Measurements from ENCODE around the gene TUBGCP2. TPM values are rescaled to one million over a fixed set of nuclear protein-coding genes. Genes with fewer than 3 reads are reported as not detected.

The TUBGCP2 gene
- total RNA-seq, 1 donor from 2014 or later, result 56.2 TPM

DNA sequence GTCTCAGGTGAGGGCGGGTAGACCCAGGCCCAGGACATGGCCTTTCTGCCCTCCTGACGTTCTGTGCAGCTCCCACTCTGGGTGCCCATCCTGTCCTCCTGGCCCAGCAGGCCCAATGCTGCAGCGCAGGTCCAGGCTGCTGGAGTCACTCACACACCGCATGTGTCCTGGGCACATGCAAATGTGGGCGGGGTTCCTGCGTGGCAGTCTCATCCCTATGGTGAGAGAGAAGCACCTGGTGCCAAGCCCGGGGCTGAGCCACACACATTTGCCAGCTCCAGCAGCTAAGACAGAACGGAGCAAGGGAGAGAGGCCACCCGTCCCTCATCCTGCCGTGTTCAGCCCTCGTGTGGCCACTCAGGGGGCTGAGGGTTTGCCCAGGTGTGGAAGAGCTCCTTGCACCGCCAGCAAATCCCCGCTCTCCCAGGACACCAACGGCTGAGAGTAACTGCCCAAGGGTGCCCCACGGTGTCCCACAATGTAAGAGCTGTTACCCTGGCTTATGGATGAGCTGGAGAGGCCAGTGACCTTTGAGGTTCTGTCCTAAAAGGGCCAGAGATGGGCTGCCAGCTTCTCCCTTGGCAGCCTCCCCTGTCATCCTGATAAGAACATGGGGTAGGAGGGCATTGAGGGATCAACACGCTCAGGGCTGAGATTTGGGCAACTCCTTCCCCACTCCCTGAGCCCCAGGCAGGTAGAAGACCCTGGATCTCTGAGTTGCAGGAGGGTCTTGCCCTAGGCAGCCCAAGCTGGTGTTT is 44.7 kb upstream of the TUBGCP2 start:
- H3K36me3 ChIP-seq (ENCODE audit: insufficient read depth, low read length), result no peaks in the 10 kb centered on the region
- H3K4me1 ChIP-seq (ENCODE audit: insufficient read depth, low read length), result peaks cover 9% of the 10 kb centered on the region
- Mint-ChIP-seq H3K36me3 (ENCODE audit: low read depth, unreplicated experiment) (no peaks in the 10 kb centered on the region), H3K27ac (ENCODE audit: unreplicated experiment) (no peak overlapping the region), H3K27me3 (ENCODE audit: low read depth, unreplicated experiment) (no peaks in the 10 kb centered on the region), H3K4me1 (ENCODE audit: low read depth, unreplicated experiment) (no peaks in the 10 kb centered on the region), H3K9me3 (ENCODE audit: unreplicated experiment) (no peaks in the 10 kb centered on the region), H3K4me3 (ENCODE audit: unreplicated experiment) (no peak overlapping the region)
- DNase-seq (ENCODE audit: low read depth) (no peak), FAIRE-seq (no peak)
- no peak overlapping the region for H2AFZ ChIP-seq (ENCODE audit: low read depth, low read length)
- no peak overlapping the region for H3K9ac ChIP-seq (ENCODE audit: low read length)
- no peak overlapping the region for H3K4me3 ChIP-seq (ENCODE audit: insufficient read depth, low read depth, low read length)
- no peak overlapping the region for H3K4me2 ChIP-seq (ENCODE audit: low read length)
- TF ChIP-seq EZH2 (IDR thresholded peaks at IDR 0.05; ENCODE audit: insufficient read depth, low read length), result no peak
- TF ChIP-seq, protein P1, sequence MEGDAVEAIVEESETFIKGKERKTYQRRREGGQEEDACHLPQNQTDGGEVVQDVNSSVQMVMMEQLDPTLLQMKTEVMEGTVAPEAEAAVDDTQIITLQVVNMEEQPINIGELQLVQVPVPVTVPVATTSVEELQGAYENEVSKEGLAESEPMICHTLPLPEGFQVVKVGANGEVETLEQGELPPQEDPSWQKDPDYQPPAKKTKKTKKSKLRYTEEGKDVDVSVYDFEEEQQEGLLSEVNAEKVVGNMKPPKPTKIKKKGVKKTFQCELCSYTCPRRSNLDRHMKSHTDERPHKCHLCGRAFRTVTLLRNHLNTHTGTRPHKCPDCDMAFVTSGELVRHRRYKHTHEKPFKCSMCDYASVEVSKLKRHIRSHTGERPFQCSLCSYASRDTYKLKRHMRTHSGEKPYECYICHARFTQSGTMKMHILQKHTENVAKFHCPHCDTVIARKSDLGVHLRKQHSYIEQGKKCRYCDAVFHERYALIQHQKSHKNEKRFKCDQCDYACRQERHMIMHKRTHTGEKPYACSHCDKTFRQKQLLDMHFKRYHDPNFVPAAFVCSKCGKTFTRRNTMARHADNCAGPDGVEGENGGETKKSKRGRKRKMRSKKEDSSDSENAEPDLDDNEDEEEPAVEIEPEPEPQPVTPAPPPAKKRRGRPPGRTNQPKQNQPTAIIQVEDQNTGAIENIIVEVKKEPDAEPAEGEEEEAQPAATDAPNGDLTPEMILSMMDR (IDR thresholded peaks at IDR 0.05; ENCODE audit: insufficient read depth, low read depth, low read length), result no peak
- peaks cover 5% of the 10 kb centered on the region for H3K79me2 ChIP-seq (ENCODE audit: insufficient read depth, low read length)
- no peaks in the 10 kb centered on the region for H3K9me3 ChIP-seq (ENCODE audit: insufficient read depth, low read depth, low read length)
- peaks cover 7% of the 10 kb centered on the region for H4K20me1 ChIP-seq (ENCODE audit: insufficient read depth, low read length)
- no peak overlapping the region for H3K27ac ChIP-seq (ENCODE audit: low read depth, low read length)
- H3K27me3 ChIP-seq (ENCODE audit: insufficient read depth, low read length), result no peaks in the 10 kb centered on the region

- H3K27me3 Mint-ChIP-seq (ENCODE audit: low read depth, unreplicated experiment), result no peaks in the 10 kb centered on the region
- H3K36me3 Mint-ChIP-seq (ENCODE audit: low read depth, unreplicated experiment), result no peaks in the 10 kb centered on the region
- no peak overlapping the region for H3K4me3 ChIP-seq (ENCODE audit: insufficient read depth, low read depth, low read length)
- H3K27me3 ChIP-seq (ENCODE audit: insufficient read depth, low read length), result no peaks in the 10 kb centered on the region
- no peak overlapping the region for H3K27ac Mint-ChIP-seq (ENCODE audit: unreplicated experiment)
- TF ChIP-seq, protein P1 (IDR thresholded peaks at IDR 0.05; ENCODE audit: insufficient read depth, low read depth, low read length), result no peak
- no peak for TF ChIP-seq EZH2 (IDR thresholded peaks at IDR 0.05; ENCODE audit: insufficient read depth, low read length)
- peaks cover 6% of the 10 kb centered on the region for H4K20me1 ChIP-seq (ENCODE audit: insufficient read depth, low read length)
- FAIRE-seq, result no peak
- H3K9me3 ChIP-seq (ENCODE audit: insufficient read depth, low read depth, low read length), result no peaks in the 10 kb centered on the region
- H3K4me3 Mint-ChIP-seq (ENCODE audit: unreplicated experiment), result no peak overlapping the region
- H3K9ac ChIP-seq (ENCODE audit: low read length), result no peak overlapping the region
- no peak overlapping the region for H3K27ac ChIP-seq (ENCODE audit: low read depth, low read length)
- no peaks in the 10 kb centered on the region for H3K9me3 Mint-ChIP-seq (ENCODE audit: unreplicated experiment)
- H3K4me2 ChIP-seq (ENCODE audit: low read length), result no peak overlapping the region
- peaks cover 3% of the 10 kb centered on the region for H3K4me1 ChIP-seq (ENCODE audit: insufficient read depth, low read length)
- H3K79me2 ChIP-seq (ENCODE audit: insufficient read depth, low read length), result peaks cover 2% of the 10 kb centered on the region
- no peak overlapping the region for H2AFZ ChIP-seq (ENCODE audit: low read depth, low read length)
- no peak for DNase-seq (ENCODE audit: low read depth)
- no peaks in the 10 kb centered on the region for H3K36me3 ChIP-seq (ENCODE audit: insufficient read depth, low read length)
- H3K4me1 Mint-ChIP-seq (ENCODE audit: low read depth, unreplicated experiment), result no peaks in the 10 kb centered on the region
Measured at GRCh38 chr10:133351408-133352318, 43.0 kb upstream of the TUBGCP2 start.
